B cell (primary cell): ENCODE data around the gene IFRD2. TPM values are rescaled to one million over a fixed set of nuclear protein-coding genes. Genes with fewer than 3 reads are reported as not detected.

Source experiments
- ATAC-seq: fragments of 200-7000 bp; cut with Tn5 transposase; one replicate; pipeline ENCODE4 v1.10.0; 2021; ENCODE audit warnings: low read depth, mild to moderate bottlenecking, moderate number of reproducible peaks, moderate library complexity
- CTCF ChIA-PET: fragments of 350-600 bp; sonication (Branson Sonifier 250); formaldehyde crosslinking; loops from one replicate; lab custom pipeline; 2021; ENCODE audit warnings: antibody characterized with exemption, inconsistent platforms; lab: Charles Lee
- POLR2A ChIA-PET: fragments of 350-600 bp; sonication (Branson Sonifier 250); formaldehyde crosslinking; loops from one replicate; lab custom pipeline; 2021; ENCODE audit warnings: antibody characterized with exemption; lab: Charles Lee
- DNase-seq: peaks from one replicate; pipeline ENCODE4 v3.0.0; 2013
- H2AFZ ChIP-seq: 2 replicates; pipeline ENCODE4 v1.6.1; 2012; ENCODE audit warnings: mild to moderate bottlenecking, low read depth, low read length; ENCODE audit not compliant: insufficient read depth, poor library complexity, severe bottlenecking
- H3K27ac ChIP-seq, 2 donors: 1 replicate in 1 of 2; 2 replicates in 1 of 2; pipeline ENCODE4 v1.5.1; 2012 to 2013; ENCODE audit warnings: low read length in 2 of 2, mild to moderate bottlenecking in 2 of 2, moderate library complexity in 1 of 2
- H3K27me3 ChIP-seq, 4 experiments: fragments of 200-600 bp in 1 of 4; sonication (generic) in 1 of 4; replicated peaks in 1 of 4; 1 replicate in 2 of 4; 2 replicates in 2 of 4; pipeline versions ENCODE4 v1.6.1 to v1.7.0; 2013 to 2016; ENCODE audit warnings: low read length in 3 of 4, mild to moderate bottlenecking in 2 of 4, mixed read lengths in 1 of 4, moderate library complexity in 1 of 4; ENCODE audit not compliant: insufficient read depth in 4 of 4, control insufficient read depth in 3 of 4; ENCODE audit errors: control extremely low read depth in 1 of 4
- H3K36me3 ChIP-seq, 2 experiments: replicated peaks in 1 of 2; 1 replicate in 1 of 2; 2 replicates in 1 of 2; pipeline versions ENCODE4 v1.6.1 to v1.7.1; 2013; ENCODE audit warnings: low read length in 1 of 2; ENCODE audit not compliant: insufficient read depth in 2 of 2, control insufficient read depth in 1 of 2; ENCODE audit errors: control extremely low read depth in 1 of 2, extremely low read depth in 1 of 2
- H3K4me1 ChIP-seq, 2 donors: fragments of 200-600 bp in 1 of 2; sonication (generic) in 1 of 2; 1 replicate in 1 of 2; 2 replicates in 1 of 2; pipeline versions ENCODE4 v1.5.1 to v1.6.1; 2013 to 2017; ENCODE audit warnings: low read length in 2 of 2; ENCODE audit not compliant: control insufficient read depth in 2 of 2, insufficient read depth in 2 of 2
- H3K4me2 ChIP-seq: replicated peaks from 2 replicates; pipeline ENCODE3; 2012; ENCODE audit warnings: mild to moderate bottlenecking, low read depth, low read length; ENCODE audit not compliant: poor library complexity, severe bottlenecking
- H3K4me3 ChIP-seq, 5 experiments: fragments of 200-600 bp in 1 of 5; sonication (generic) in 1 of 5; 1 replicate in 3 of 5; 2 replicates in 2 of 5; pipeline versions ENCODE4 v1.5.1 to v1.7.0; 2011 to 2016; ENCODE audit warnings: low read length in 4 of 5, mild to moderate bottlenecking in 4 of 5, low read depth in 2 of 5, control low read depth in 1 of 5, moderate library complexity in 1 of 5; ENCODE audit not compliant: insufficient read depth in 1 of 5; ENCODE audit errors: control extremely low read depth in 1 of 5, extremely low read depth in 1 of 5
- H3K79me2 ChIP-seq: fragments of 200-600 bp; sonication (generic); one replicate; pipeline ENCODE4 v1.6.0; 2016; ENCODE audit warnings: low read length; ENCODE audit not compliant: control insufficient read depth, insufficient read depth
- H3K9ac ChIP-seq: fragments of 200-600 bp; sonication (generic); 2 replicates; pipeline ENCODE4 v1.6.1; 2017; ENCODE audit warnings: mild to moderate bottlenecking, low read length, moderate library complexity
- H3K9me3 ChIP-seq, 3 donors: one replicate each; pipeline versions ENCODE4 v1.6.1 to v1.7.1; 2013; ENCODE audit warnings: low read length in 2 of 3; ENCODE audit not compliant: control insufficient read depth in 2 of 3, insufficient read depth in 1 of 3; ENCODE audit errors: control extremely low read depth in 1 of 3
- H4K20me1 ChIP-seq: 2 replicates; pipeline ENCODE4 v1.6.0; 2012; ENCODE audit warnings: mild to moderate bottlenecking, low read length; ENCODE audit not compliant: insufficient read depth, control insufficient read depth, poor library complexity, severe bottlenecking
- H3K27ac Mint-ChIP-seq: one replicate; pipeline ENCODE4 v1.8.0; 2021; ENCODE audit warnings: mixed read lengths
- H3K27me3 Mint-ChIP-seq: one replicate; pipeline ENCODE4 v1.8.0; 2021; ENCODE audit warnings: mixed read lengths
- H3K4me1 Mint-ChIP-seq: one replicate; pipeline ENCODE4 v1.8.0; 2021; ENCODE audit warnings: mixed read lengths
- H3K4me3 Mint-ChIP-seq: one replicate; pipeline ENCODE4 v1.8.0; 2021; ENCODE audit warnings: mixed read lengths
- H3K9me3 Mint-ChIP-seq: one replicate; pipeline ENCODE4 v1.8.0; 2022; ENCODE audit warnings: mixed read lengths; ENCODE audit not compliant: insufficient read depth
- CTCF ChIP-seq: fragments of 200-600 bp; IDR thresholded peaks from one replicate; pipeline ENCODE4 v1.8.0; 2022; ENCODE audit warnings: antibody characterized with exemption, mild to moderate bottlenecking
- EZH2 ChIP-seq: IDR thresholded peaks from 2 replicates; pipeline ENCODE4 v1.6.1; 2012; ENCODE audit warnings: borderline replicate concordance, low read depth, mild to moderate bottlenecking, moderate library complexity, low read length; ENCODE audit not compliant: insufficient read depth, poor library complexity, severe bottlenecking
- WGBS: methylation state at CpG from one replicate; pipeline ENCODE4 v1.1.5; 2013; ENCODE audit warnings: missing lambda C conversion rate; ENCODE audit not compliant: insufficient coverage; 5-methylcytosine and 5-hydroxymethylcytosine counted together
- intact Hi-C: fragments of 100-400 bp; cut with micrococcal nuclease; formaldehyde crosslinking; loops from one replicate; pipeline ENCODE4 v1.10.0; 2022
- polyA plus RNA-seq: library from polyadenylated mRNA; depleted of rRNA; stranded (reverse); fragments of >200 nt; gene quantifications from 2 replicates; pipeline ENCODE4 v1.2.3, GENCODE V29; 2012
- total RNA-seq, 2 donors: library from RNA; stranded (reverse); fragments of 120-200 nt in 1 of 2; gene quantifications; 1 replicate in 1 of 2; 2 replicates in 1 of 2; pipeline versions ENCODE4 v1.2.3 to v1.2.4, GENCODE V29; 2013 to 2022

The IFRD2 gene
- total and polyA plus RNA-seq, 2 donors (not counting 1 experiment from before 2014, with no cell fraction given), result 63.4 to 80.1 TPM

- peaks cover 10% of the 10 kb centered on the region for H3K4me1 Mint-ChIP-seq
- H3K9me3 Mint-ChIP-seq, result no peaks in the 10 kb centered on the region
These were observed 28.5 kb downstream of the IFRD2 start for GRCh38 chr3:50263478-50264382.

More at GRCh38 chr3:50263478-50264382, 28.5 kb downstream of the IFRD2 start:
- Histone ChIP-seq H3K4me2 (no peak overlapping the region), H3K27ac (no peak overlapping the region), H4K20me1 (peaks cover 11% of the 10 kb centered on the region), H3K36me3 (no peaks in the 10 kb centered on the region), H3K9me3 (no peaks in the 10 kb centered on the region), H3K4me3 (no peak overlapping the region), H2AFZ (no peak overlapping the region), H3K27me3 (peaks cover 0 to 32% (median 6%) of the 10 kb centered on the region in 4 experiments), H3K4me1 (peaks cover 12 to 17% of the 10 kb centered on the region in 2 donors), H3K9ac (no peak overlapping the region), H3K79me2 (no peaks in the 10 kb centered on the region)
- H3K4me3 Mint-ChIP-seq, result no peak overlapping the region
- H3K27ac Mint-ChIP-seq, result no peak overlapping the region
- 89% methylated on average over 4 of the region's 6 CpGs for WGBS
- POLR2A ChIA-PET, result interaction anchor here (0.7 kb wide), 2 partner anchors 17 to 29 kb away, joined by 6 to 10 read pairs; no protein-coding TSS in a partner anchor
- no peak for TF ChIP-seq EZH2
- TF ChIP-seq CTCF, result no peak
- H3K27me3 Mint-ChIP-seq, result peaks cover 16% of the 10 kb centered on the region
- CTCF ChIA-PET, result interaction anchor here (0.7 to 1.9 kb wide), 6 partner anchors 8 to 38 kb away, joined by 3 to 4 read pairs (median 4); no protein-coding TSS in a partner anchor
- intact Hi-C loops, result no loop called here
- ATAC-seq, result no peak
- no peak for DNase-seq
